H1 (cell line): Measurements from ENCODE around the gene FBN2. TPM values are rescaled to one million over a fixed set of nuclear protein-coding genes. Genes with fewer than 3 reads are reported as not detected.

Experiments used
- CTCF ChIA-PET: fragments of 300-600 bp; sonication (Branson Sonifier 250); formaldehyde crosslinking; loops from one replicate; lab custom pipeline; 2021; ENCODE audit not compliant: partially characterized antibody; lab: Charles Lee
- POLR2A ChIA-PET: fragments of 300-600 bp; sonication (Branson Sonifier 250); formaldehyde crosslinking; loops from one replicate; lab custom pipeline; 2021; ENCODE audit warnings: inconsistent platforms; ENCODE audit not compliant: partially characterized antibody; lab: Charles Lee
- DNase-seq, 2 experiments: peaks; one replicate each; pipeline versions ENCODE4 v3.0.0 to v3.0.0-alpha.2; 2010 to 2022; ENCODE audit warnings: low spot score in 2 of 2, low read depth in 1 of 2, mixed read lengths in 1 of 2
- FAIRE-seq: peaks from 2 replicates; lab custom pipeline; 2011; peaks lifted over from hg19 to GRCh38; lab: Jason Lieb, UNC
- H2AFZ ChIP-seq: 2 replicates; pipeline ENCODE4 v1.8.1; 2012; ENCODE audit warnings: low read length, inconsistent platforms
- H2AK5ac ChIP-seq: 2 replicates; pipeline ENCODE4 v1.6.1; 2013; ENCODE audit warnings: low read depth, low read length
- H2BK120ac ChIP-seq: replicated peaks from 2 replicates; pipeline ENCODE3; 2013; ENCODE audit warnings: low read depth, low read length, inconsistent platforms
- H2BK12ac ChIP-seq: 2 replicates; pipeline ENCODE4 v1.6.1; 2013; ENCODE audit warnings: low read depth, low read length
- H2BK15ac ChIP-seq: 2 replicates; pipeline ENCODE4 v1.6.1; 2013; ENCODE audit warnings: low read length
- H2BK20ac ChIP-seq: 2 replicates; pipeline ENCODE4 v1.6.1; 2013; ENCODE audit warnings: low read length
- H2BK5ac ChIP-seq: 2 replicates; pipeline ENCODE4 v1.6.1; 2013; ENCODE audit warnings: low read depth, low read length
- H3K14ac ChIP-seq: 2 replicates; pipeline ENCODE4 v1.6.1; 2013; ENCODE audit warnings: inconsistent platforms; ENCODE audit not compliant: insufficient read length
- H3K18ac ChIP-seq: 2 replicates; pipeline ENCODE4 v1.6.1; 2013; ENCODE audit warnings: low read length; ENCODE audit errors: extremely low read depth
- H3K23ac ChIP-seq: 2 replicates; pipeline ENCODE4 v1.6.1; 2013; ENCODE audit warnings: inconsistent platforms; ENCODE audit not compliant: insufficient read length
- H3K23me2 ChIP-seq: 2 replicates; pipeline ENCODE4 v1.6.1; 2013; ENCODE audit warnings: low read depth, low read length
- H3K27ac ChIP-seq: 2 replicates; pipeline ENCODE4 v1.6.1; 2011; ENCODE audit warnings: low read depth, low read length, inconsistent platforms
- H3K27me3 ChIP-seq, 4 experiments: replicated peaks in 1 of 4; 1 replicate in 1 of 4; 2 replicates in 3 of 4; pipeline versions ENCODE4 v1.6.1 to v1.8.1; 2011 to 2013; ENCODE audit warnings: low read length in 3 of 4, mild to moderate bottlenecking in 3 of 4, inconsistent platforms in 2 of 4, mixed read lengths in 2 of 4, moderate library complexity in 1 of 4; ENCODE audit not compliant: control insufficient read depth in 3 of 4, insufficient read depth in 3 of 4; ENCODE audit errors: extremely low read depth in 1 of 4
- H3K36me3 ChIP-seq, 4 experiments: 2 replicates each; pipeline versions ENCODE4 v1.6.1 to v1.8.1; 2011 to 2013; ENCODE audit warnings: mild to moderate bottlenecking in 4 of 4, low read length in 3 of 4, moderate library complexity in 2 of 4, control low read depth in 1 of 4, inconsistent platforms in 1 of 4; ENCODE audit not compliant: insufficient read depth in 4 of 4, control insufficient read depth in 2 of 4
- H3K4ac ChIP-seq: replicated peaks from 2 replicates; pipeline ENCODE3; 2013; ENCODE audit warnings: low read length, low read depth, mixed read lengths, inconsistent platforms; ENCODE audit not compliant: insufficient read length
- H3K4me1 ChIP-seq, 4 experiments: replicated peaks in 1 of 4; 1 replicate in 1 of 4; 2 replicates in 3 of 4; pipeline versions ENCODE4 v1.6.1 to v1.8.1; 2011 to 2013; ENCODE audit warnings: low read length in 3 of 4, inconsistent platforms in 2 of 4, mixed read lengths in 1 of 4; ENCODE audit not compliant: insufficient read depth in 4 of 4, control insufficient read depth in 3 of 4
- H3K4me2 ChIP-seq, 2 experiments: 2 replicates each; pipeline versions ENCODE4 v1.6.1 to v1.8.1; 2011 to 2013; ENCODE audit warnings: low read depth in 2 of 2, low read length in 2 of 2, control low read depth in 1 of 2, inconsistent platforms in 1 of 2, mild to moderate bottlenecking in 1 of 2; ENCODE audit not compliant: insufficient read depth in 1 of 2
- H3K4me3 ChIP-seq, 4 experiments: fragments of 200-600, 300-600 bp in 1 of 4; sonication (generic), shearing (Covaris generic), sonication (Bioruptor Twin) in 1 of 4; 2 replicates each; pipeline versions ENCODE4 v1.5.1 to v1.8.1; 2011 to 2016; ENCODE audit warnings: low read length in 4 of 4, low read depth in 3 of 4, control low read depth in 2 of 4, inconsistent platforms in 2 of 4, mild to moderate bottlenecking in 2 of 4, mixed read lengths in 1 of 4, moderate library complexity in 1 of 4; ENCODE audit not compliant: insufficient read depth in 2 of 4; ENCODE audit errors: extremely low read depth in 1 of 4
- H3K56ac ChIP-seq: replicated peaks from 2 replicates; pipeline ENCODE3; 2013; ENCODE audit warnings: low read depth, mild to moderate bottlenecking, mixed read lengths, low read length, inconsistent platforms; ENCODE audit not compliant: insufficient read length
- H3K79me1 ChIP-seq: 2 replicates; pipeline ENCODE4 v1.6.1; 2013; ENCODE audit warnings: low read depth, low read length, control low read depth
- H3K79me2 ChIP-seq, 2 experiments: 2 replicates each; pipeline versions ENCODE4 v1.6.1 to v1.8.1; 2012 to 2013; ENCODE audit warnings: low read length in 2 of 2, mild to moderate bottlenecking in 2 of 2, inconsistent platforms in 1 of 2; ENCODE audit not compliant: insufficient read depth in 2 of 2, control insufficient read depth in 1 of 2
- H3K9ac ChIP-seq, 4 experiments: replicated peaks in 1 of 4; 1 replicate in 1 of 4; 2 replicates in 3 of 4; pipeline versions ENCODE4 v1.6.1 to v1.8.1; 2011 to 2013; ENCODE audit warnings: low read depth in 3 of 4, low read length in 3 of 4, control low read depth in 2 of 4, mild to moderate bottlenecking in 2 of 4, moderate library complexity in 2 of 4, inconsistent platforms in 1 of 4; ENCODE audit errors: extremely low read depth in 1 of 4
- H3K9me3 ChIP-seq, 2 experiments: 2 replicates each; pipeline versions ENCODE4 v1.6.1 to v1.8.1; 2012 to 2013; ENCODE audit warnings: mild to moderate bottlenecking in 2 of 2, moderate library complexity in 2 of 2, control low read depth in 1 of 2, inconsistent platforms in 1 of 2, low read depth in 1 of 2, low read length in 1 of 2, mixed read lengths in 1 of 2; ENCODE audit not compliant: insufficient read depth in 2 of 2
- H4K20me1 ChIP-seq, 2 experiments: replicated peaks in 1 of 2; 2 replicates each; pipeline versions ENCODE3 to v1.8.1; 2011 to 2013; ENCODE audit warnings: inconsistent platforms in 2 of 2, low read length in 2 of 2, mild to moderate bottlenecking in 1 of 2; ENCODE audit not compliant: insufficient read depth in 2 of 2, control insufficient read depth in 1 of 2
- H4K5ac ChIP-seq: 2 replicates; pipeline ENCODE4 v1.6.1; 2013; ENCODE audit warnings: low read length, low read depth, mixed read lengths, inconsistent platforms; ENCODE audit not compliant: insufficient read length
- H4K8ac ChIP-seq: 2 replicates; pipeline ENCODE4 v1.8.0; 2013; ENCODE audit warnings: mild to moderate bottlenecking, moderate library complexity, low read length, inconsistent platforms; ENCODE audit not compliant: insufficient read depth; ENCODE audit errors: extremely low read depth
- H4K91ac ChIP-seq: replicated peaks from 2 replicates; pipeline ENCODE3; 2013; ENCODE audit warnings: low read length, mixed read lengths, inconsistent platforms; ENCODE audit not compliant: insufficient read length
- CEBPB ChIP-seq: IDR thresholded peaks from 2 replicates; pipeline ENCODE4 v1.6.1; 2012; ENCODE audit warnings: low read depth, low read length
- CTBP2 ChIP-seq: IDR thresholded peaks from 2 replicates; pipeline ENCODE4 v1.7.0; 2011; ENCODE audit warnings: borderline replicate concordance, mild to moderate bottlenecking, moderate library complexity, mixed read lengths, low read length; ENCODE audit not compliant: insufficient read depth, insufficient read length
- EGR1 ChIP-seq: IDR thresholded peaks from 2 replicates; pipeline ENCODE4 v1.6.1; 2011; ENCODE audit warnings: low read depth, low read length, borderline replicate concordance
- HDAC2 ChIP-seq, 2 experiments: fragments of 300-600 bp in 1 of 2; sonication (generic) in 1 of 2; IDR thresholded peaks; 2 replicates each; pipeline ENCODE4 v1.6.1; 2011 to 2012; ENCODE audit warnings: low read depth in 2 of 2, low read length in 2 of 2, mild to moderate bottlenecking in 2 of 2, moderate library complexity in 2 of 2, borderline replicate concordance in 1 of 2, inconsistent platforms in 1 of 2
- KDM4A ChIP-seq: IDR thresholded peaks from one replicate; pipeline ENCODE4 v1.7.1; 2012; ENCODE audit warnings: low read depth, mild to moderate bottlenecking, moderate library complexity, low read length, inconsistent platforms; ENCODE audit not compliant: severe bottlenecking
- NANOG ChIP-seq: IDR thresholded peaks from 2 replicates; pipeline ENCODE4 v1.6.1; 2011; ENCODE audit warnings: low read length, low read depth, mild to moderate bottlenecking, inconsistent platforms; ENCODE audit not compliant: insufficient read depth, poor library complexity, severe bottlenecking
- POLR2A ChIP-seq, 2 experiments: IDR thresholded peaks; 1 replicate in 1 of 2; 2 replicates in 1 of 2; pipeline ENCODE4 v1.6.1; 2011; ENCODE audit warnings: low read depth in 2 of 2, low read length in 2 of 2, mild to moderate bottlenecking in 2 of 2; ENCODE audit errors: control extremely low read depth in 1 of 2
- POLR2AphosphoS5 ChIP-seq: IDR thresholded peaks from 2 replicates; pipeline ENCODE4 v1.6.1; 2011; ENCODE audit warnings: low read depth, low read length
- RXRA ChIP-seq: IDR thresholded peaks from 2 replicates; pipeline ENCODE4 v1.6.1; 2011; ENCODE audit warnings: low read depth, mild to moderate bottlenecking, low read length, moderate library complexity; ENCODE audit not compliant: insufficient read depth
- SAP30 ChIP-seq: fragments of 300-600 bp; sonication (generic); IDR thresholded peaks from 2 replicates; pipeline ENCODE4 v1.7.1; 2012; ENCODE audit warnings: low read length, moderate library complexity, mild to moderate bottlenecking, inconsistent platforms; ENCODE audit not compliant: insufficient read depth, insufficient replicate concordance
- SP2 ChIP-seq: IDR thresholded peaks from 2 replicates; pipeline ENCODE4 v1.6.1; 2012; ENCODE audit warnings: mild to moderate bottlenecking, low read length, inconsistent platforms
- SUZ12 ChIP-seq: fragments of 200-600 bp; sonication (generic); IDR thresholded peaks from 2 replicates; pipeline ENCODE4 v1.6.1; 2012; ENCODE audit warnings: mild to moderate bottlenecking, inconsistent platforms, low read length, moderate library complexity, mixed read lengths
- WGBS, 2 experiments: shearing (Covaris generic) in 1 of 2; methylation state at CpG; one replicate each; pipeline versions ENCODE4 v1.1.6 to v1.1.7; 2013 to 2015; ENCODE audit warnings: low lambda C conversion rate in 2 of 2, mixed read lengths in 2 of 2, inconsistent platforms in 1 of 2, low coverage in 1 of 2, missing lambda C conversion rate in 1 of 2; ENCODE audit not compliant: insufficient replicate concordance in 2 of 2, insufficient coverage in 1 of 2, insufficient read length in 1 of 2; ENCODE audit errors: extremely low coverage in 1 of 2, missing lambda C conversion rate in 1 of 2; 5-methylcytosine and 5-hydroxymethylcytosine counted together
- polyA plus RNA-seq, 7 experiments: library from polyadenylated mRNA; depleted of rRNA in 3 of 7; stranded (reverse) in 5 of 7; unstranded in 2 of 7; fragments of >200 nt in 5 of 7; fragments of 200-250 nt in 2 of 7; gene quantifications; 1 replicate in 5 of 7; 2 replicates in 1 of 7; 4 replicates in 1 of 7; pipeline versions ENCODE4 v1.2.1 to v1.2.3, GENCODE V29; 2011 to 2013; ENCODE audit warnings: missing spikeins in 2 of 7, mixed read lengths in 2 of 7
- total RNA-seq: library from RNA; stranded (reverse); fragmentation: NEBNext Ultra II Directional; extraction: Animal tissue kit (Norgen Biotek cat#: 25700); gene quantifications from 2 replicates; pipeline ENCODE4 v1.2.1, GENCODE V29; 2021
- TF ChIP-seq, protein P1 (sequence below): IDR thresholded peaks from 2 replicates; pipeline ENCODE4 v1.6.1; 2011; ENCODE audit warnings: low read length, improper control_type of control experiment

Gene FBN2
- total and polyA plus RNA-seq, 2 of the 8 experiments (the other 6 are each of a cell fraction or from before 2014, with no cell fraction given) = 14.1 to 16.3 TPM

DNA sequence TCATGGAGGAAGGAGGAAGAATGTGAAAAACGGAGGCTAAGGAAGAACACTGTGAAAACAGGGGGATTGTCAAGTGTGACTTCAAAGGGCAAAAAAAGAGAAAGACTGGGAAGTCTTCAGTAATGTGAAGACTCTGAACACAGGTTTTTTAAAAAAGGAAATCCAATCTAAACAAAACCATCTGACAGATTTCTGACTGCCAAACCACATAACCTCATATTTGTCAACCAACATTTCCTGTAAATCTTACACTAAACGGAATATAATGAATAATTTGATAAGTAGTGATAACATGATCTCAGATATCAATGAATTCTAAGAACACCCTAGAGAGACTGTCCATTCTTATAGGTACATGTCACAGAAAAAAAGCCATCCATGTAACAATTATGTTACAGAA lies 124.7 kb downstream of the FBN2 start:
- H3K4me1 ChIP-seq = 0 out of 7 replicates have a peak, but pooled peaks cover 0 to 3% (median 0%) of the 10 kb centered on the region in 4 experiments
- H3K23ac ChIP-seq = no peak overlapping the region
- no peak overlapping the region for H4K91ac ChIP-seq
- H3K36me3 ChIP-seq = no peaks in the 10 kb centered on the region
- H2BK20ac ChIP-seq = no peak overlapping the region
- no peaks in the 10 kb centered on the region for H4K20me1 ChIP-seq
- no peaks in the 10 kb centered on the region for H3K23me2 ChIP-seq
- CTCF ChIA-PET = no interaction called here
- no peaks in the 10 kb centered on the region for H3K9me3 ChIP-seq
- no peak overlapping the region for H3K4ac ChIP-seq
- no peak overlapping the region for H3K27ac ChIP-seq
- no peak overlapping the region for H3K4me2 ChIP-seq
- H2AFZ ChIP-seq = no peak overlapping the region
- DNase-seq (no peak), FAIRE-seq (no peak)
- no peak overlapping the region for H2BK5ac ChIP-seq
- no peak overlapping the region for H3K14ac ChIP-seq
- H3K56ac ChIP-seq = no peak overlapping the region
- H3K4me3 ChIP-seq = no peak overlapping the region
- H3K18ac ChIP-seq = no peak overlapping the region
- H3K79me1 ChIP-seq = no peaks in the 10 kb centered on the region
- WGBS, 2 experiments = 87% methylated on average over 2 of the region's 2 CpGs; no CpG with 5 or more reads in 1 of the 2 experiments
- POLR2A ChIA-PET = no interaction called here
- TF ChIP-seq NANOG = no peak
- TF ChIP-seq KDM4A = no peak
- TF ChIP-seq HDAC2 (IDR thresholded peaks at IDR 0.05; ENCODE audit: borderline replicate concordance in 1 of 2, low read depth in 2 of 2, low read length in 2 of 2) = no peak
- no peak for TF ChIP-seq CEBPB
- no peak for TF ChIP-seq CTBP2
- no peak for TF ChIP-seq POLR2AphosphoS5
- TF ChIP-seq SUZ12 = no peak
- no peak for TF ChIP-seq SP2
- TF ChIP-seq, protein P1, sequence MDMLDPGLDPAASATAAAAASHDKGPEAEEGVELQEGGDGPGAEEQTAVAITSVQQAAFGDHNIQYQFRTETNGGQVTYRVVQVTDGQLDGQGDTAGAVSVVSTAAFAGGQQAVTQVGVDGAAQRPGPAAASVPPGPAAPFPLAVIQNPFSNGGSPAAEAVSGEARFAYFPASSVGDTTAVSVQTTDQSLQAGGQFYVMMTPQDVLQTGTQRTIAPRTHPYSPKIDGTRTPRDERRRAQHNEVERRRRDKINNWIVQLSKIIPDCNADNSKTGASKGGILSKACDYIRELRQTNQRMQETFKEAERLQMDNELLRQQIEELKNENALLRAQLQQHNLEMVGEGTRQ = no peak
- TF ChIP-seq SAP30 = no peak
- no peak for TF ChIP-seq RXRA
- TF ChIP-seq POLR2A (IDR thresholded peaks at IDR 0.05; ENCODE audit: control extremely low read depth in 1 of 2, low read depth in 2 of 2, low read length in 2 of 2) = no peak
- TF ChIP-seq EGR1 = no peak
- no peak overlapping the region for H4K5ac ChIP-seq
- H2AK5ac ChIP-seq = no peak overlapping the region
- no peak overlapping the region for H4K8ac ChIP-seq
- no peak overlapping the region for H2BK120ac ChIP-seq
- no peaks in the 10 kb centered on the region for H3K27me3 ChIP-seq
- H2BK15ac ChIP-seq = no peak overlapping the region
- H3K79me2 ChIP-seq = no peaks in the 10 kb centered on the region
- no peak overlapping the region for H2BK12ac ChIP-seq
- no peak overlapping the region for H3K9ac ChIP-seq
